ENCODE results near the gene KCNS1. TPM values are rescaled to one million over a fixed set of nuclear protein-coding genes. Genes with fewer than 3 reads are reported as not detected.

Gene KCNS1
- total RNA-seq, 1 donor: 0.18 TPM

GRCh38 chr20:45110301-45110700, 9.4 kb upstream of the KCNS1 start:
- DNase-seq (ENCODE audit: low read depth): no peak
- no peak for TF ChIP-seq CTCF (IDR thresholded peaks at IDR 0.05; ENCODE audit: insufficient read depth, low read length)

GRCh38 chr20:45109634-45110033, 8.7 kb upstream of the KCNS1 start:
- no peak for TF ChIP-seq CTCF (IDR thresholded peaks at IDR 0.05; ENCODE audit: insufficient read depth, low read length)
- no peak overlapping the region for H3K4me3 ChIP-seq (ENCODE audit: low read depth, low read length)
- no peak for DNase-seq (ENCODE audit: low read depth)

More at GRCh38 chr20:45110301-45110700, 9.4 kb upstream of the KCNS1 start:
- no peak overlapping the region for H3K4me3 ChIP-seq (ENCODE audit: low read depth, low read length)

DNA sequence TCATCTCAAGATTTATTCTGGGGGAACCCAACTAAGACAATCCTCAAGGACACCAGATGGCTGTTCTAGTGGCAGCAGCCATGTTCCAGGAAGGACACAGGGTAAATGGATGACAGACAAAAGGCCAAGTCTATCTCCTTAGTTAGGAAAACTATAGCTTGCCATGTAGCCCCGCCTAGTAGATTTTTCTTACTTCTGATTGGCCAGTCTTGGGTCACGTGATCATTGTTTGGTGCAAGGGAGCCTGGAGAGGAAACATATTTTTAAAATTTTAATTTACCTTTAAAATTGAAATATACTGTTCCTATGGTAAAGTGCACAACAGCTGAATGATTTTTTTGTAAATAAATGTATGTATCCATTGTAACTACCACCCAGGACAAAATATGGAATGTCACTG, 4.4 kb upstream of the KCNS1 start:
- no peak overlapping the region for H3K4me3 ChIP-seq (ENCODE audit: low read depth, low read length)
- DNase-seq (ENCODE audit: low read depth): no peak
- no peak for TF ChIP-seq CTCF (IDR thresholded peaks at IDR 0.05; ENCODE audit: insufficient read depth, low read length)

DNA sequence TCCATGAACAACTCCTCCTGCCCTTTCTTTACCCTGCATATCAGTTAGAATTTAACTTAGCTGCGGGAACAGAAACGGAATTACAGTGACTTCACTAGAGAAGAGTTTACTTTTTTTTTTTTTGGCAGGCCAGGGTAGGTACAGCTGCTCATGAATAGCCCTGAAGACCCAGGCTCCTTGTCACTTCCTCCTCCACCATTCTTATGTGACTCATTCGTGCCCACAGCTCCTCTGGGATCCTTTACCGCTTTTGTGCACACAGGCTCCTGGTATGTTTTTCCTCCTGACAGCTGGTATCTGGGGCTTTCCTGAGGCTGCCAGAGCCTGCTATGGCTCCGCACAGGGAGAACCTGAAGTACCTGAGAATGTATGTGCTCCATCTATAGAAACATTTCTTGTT, 3.9 kb upstream of the KCNS1 start:
- no peak overlapping the region for H3K4me3 ChIP-seq (ENCODE audit: low read depth, low read length)
- peak; percentile 73 for DNase-seq (ENCODE audit: low read depth)
- TF ChIP-seq CTCF (IDR thresholded peaks at IDR 0.05; ENCODE audit: insufficient read depth, low read length): no peak

GRCh38 chr20:45103072-45103471, 2.1 kb upstream of the KCNS1 start:
- TF ChIP-seq CTCF (IDR thresholded peaks at IDR 0.05; ENCODE audit: insufficient read depth, low read length): no peak
- DNase-seq (ENCODE audit: low read depth): no peak
- no peak overlapping the region for H3K4me3 ChIP-seq (ENCODE audit: low read depth, low read length)

GRCh38 chr20:45101333-45101850, 465 bp upstream of the KCNS1 start:
- no peak for TF ChIP-seq CTCF (IDR thresholded peaks at IDR 0.05; ENCODE audit: insufficient read depth, low read length)

GRCh38 chr20:45098103-45098773, 2.7 kb downstream of the KCNS1 start:
- peak; percentile 20 for TF ChIP-seq CTCF (IDR thresholded peaks at IDR 0.05; ENCODE audit: insufficient read depth, low read length)
- DNase-seq (ENCODE audit: low read depth): no peak

More at GRCh38 chr20:45101333-45101850, 465 bp upstream of the KCNS1 start:
- DNase-seq (ENCODE audit: low read depth): no peak
- H3K4me3 ChIP-seq (ENCODE audit: low read depth, low read length): no peak overlapping the region

More at GRCh38 chr20:45098103-45098773, 2.7 kb downstream of the KCNS1 start:
- H3K4me3 ChIP-seq (ENCODE audit: low read depth, low read length): peak overlapping the region; percentile 22

Measured in fibroblast of the aortic adventitia (primary cell).